Esophagus squamous epithelium (tissue), 5 donors: ENCODE measurements around the gene CWC22. TPM values are rescaled to one million over a fixed set of nuclear protein-coding genes. Genes with fewer than 3 reads are reported as not detected.
"Not testable (repeated sequence)": the region's sequence is repeated elsewhere in the genome, so short reads cannot be mapped to it uniquely, and the experiment has no call there.

Experiments
- DNase-seq: peaks from one replicate; lab custom pipeline; 2025; lab: John Stamatoyannopoulos, UW
- H3K27ac ChIP-seq, 4 donors: fragments of 200-600 bp; sonication (generic); one replicate each; pipeline ENCODE4 v1.5.1; 2016 to 2019; ENCODE audit warnings: mild to moderate bottlenecking in 1 of 4
- H3K27me3 ChIP-seq, 4 donors: fragments of 200-600 bp; sonication (generic); 1 replicate in 3 of 4; 2 replicates in 1 of 4; pipeline versions ENCODE4 v1.5.1 to v1.6.0; 2017 to 2021; ENCODE audit warnings: antibody characterized with exemption in 1 of 4
- H3K36me3 ChIP-seq, 3 donors: fragments of 200-600 bp; sonication (generic); one replicate each; pipeline ENCODE4 v1.5.1; 2016 to 2019
- H3K4me1 ChIP-seq, 3 donors: fragments of 200-600 bp; sonication (generic); one replicate each; pipeline ENCODE4 v1.5.1; 2017 to 2019
- H3K4me3 ChIP-seq, 4 donors: fragments of 200-600 bp; sonication (generic); 1 replicate in 3 of 4; 2 replicates in 1 of 4; pipeline ENCODE4 v1.5.1; 2016 to 2019; ENCODE audit warnings: mild to moderate bottlenecking in 2 of 4, moderate library complexity in 1 of 4
- H3K9me3 ChIP-seq, 3 donors: fragments of 200-600 bp; sonication (generic); one replicate each; pipeline ENCODE4 v1.5.1; 2016 to 2019
- CTCF ChIP-seq, 6 experiments: fragments of 450-650 bp in 4 of 6; fragments of 200-600 bp in 2 of 6; sonication (generic) in 2 of 6; IDR thresholded peaks; one replicate each; pipeline ENCODE4 v1.5.1; 2016 to 2019; ENCODE audit warnings: antibody characterized with exemption in 6 of 6, mild to moderate bottlenecking in 4 of 6, moderate library complexity in 4 of 6
- POLR2A ChIP-seq, 4 donors: fragments of 450-650 bp; IDR thresholded peaks; one replicate each; pipeline ENCODE4 v1.6.1; 2017; ENCODE audit warnings: antibody characterized with exemption in 4 of 4, mild to moderate bottlenecking in 4 of 4, moderate library complexity in 3 of 4
- WGBS, 2 donors: methylation state at CpG; one replicate each; pipeline ENCODE4 v1.1.5; 2018; 5-methylcytosine and 5-hydroxymethylcytosine counted together
- intact Hi-C: fragments of 100-400 bp; cut with DNase I; formaldehyde crosslinking; loops from one replicate; pipeline ENCODE4 v1.15.0; 2022
- total RNA-seq, 4 donors: library from RNA; depleted of rRNA; stranded (reverse); fragments of >200 nt; gene quantifications; one replicate each; pipeline ENCODE4 v1.1.0, GENCODE V29; 2016
- donor health status: DM: yes; HTN: yes; CAD: no.

The CWC22 gene
- total RNA-seq, 4 donors from 2014 or later = 11.2 to 24.4 (median 17.7) TPM

- Histone ChIP-seq H3K27ac (no peak overlapping the region), H3K36me3 (peaks cover 0 to 100% (median 3%) of the 10 kb centered on the region in 3 donors), H3K27me3 (no peaks in the 10 kb centered on the region), H3K9me3 (no peaks in the 10 kb centered on the region), H3K4me1 (no peaks in the 10 kb centered on the region), H3K4me3 (no peak overlapping the region)
- TF ChIP-seq POLR2A (IDR thresholded peaks at IDR 0.05) = no peak
- TF ChIP-seq CTCF (IDR thresholded peaks at IDR 0.05) = no peak
- intact Hi-C loops = no loop called here
- DNase-seq = no peak
- 84 to 95% methylated on average over 1 of the region's 1 CpG for WGBS, 2 donors
Measured at GRCh38 chr2:179981085-179981484, 26.0 kb downstream of the CWC22 start.

- no peaks in the 10 kb centered on the region for H3K27me3 ChIP-seq
- no peaks in the 10 kb centered on the region for H3K9me3 ChIP-seq
- intact Hi-C loops = no loop called here
- DNase-seq = no peak
- TF ChIP-seq POLR2A (IDR thresholded peaks at IDR 0.05) = no peak
- no peak for TF ChIP-seq CTCF (IDR thresholded peaks at IDR 0.05)
- peaks cover 0 to 88% (median 0%) of the 10 kb centered on the region in 3 donors for H3K36me3 ChIP-seq
- no peak overlapping the region for H3K4me3 ChIP-seq
- H3K27ac ChIP-seq = no peak overlapping the region
- 48 to 87% methylated on average over 3 to 5 of the region's 5 CpGs for WGBS, 2 donors
- no peaks in the 10 kb centered on the region for H3K4me1 ChIP-seq
Measured at GRCh38 chr2:179974761-179975160, 32.3 kb downstream of the CWC22 start.

- 83 to 86% methylated on average over 3 of the region's 3 CpGs for WGBS, 2 donors
- DNase-seq = no peak
- Histone ChIP-seq H3K4me1 (no peaks in the 10 kb centered on the region), H3K4me3 (no peak overlapping the region), H3K9me3 (no peaks in the 10 kb centered on the region), H3K27me3 (no peaks in the 10 kb centered on the region), H3K36me3 (peaks cover 0 to 96% (median 3%) of the 10 kb centered on the region in 3 donors), H3K27ac (no peak overlapping the region)
- intact Hi-C loops = no loop called here
- no peak for TF ChIP-seq CTCF (IDR thresholded peaks at IDR 0.05)
- no peak for TF ChIP-seq POLR2A (IDR thresholded peaks at IDR 0.05)
Measured at GRCh38 chr2:179966778-179967394, 40.2 kb downstream of the CWC22 start.

- DNase-seq = no peak
- 90% methylated on average over 7 of the region's 7 CpGs for WGBS, 2 donors
- Histone ChIP-seq H3K36me3 (peaks cover 0 to 96% (median 3%) of the 10 kb centered on the region in 3 donors), H3K4me3 (no peak overlapping the region), H3K27ac (no peak overlapping the region), H3K4me1 (no peaks in the 10 kb centered on the region), H3K27me3 (no peaks in the 10 kb centered on the region), H3K9me3 (no peaks in the 10 kb centered on the region)
- TF ChIP-seq POLR2A (IDR thresholded peaks at IDR 0.05) (no peak), CTCF (IDR thresholded peaks at IDR 0.05) (no peak)
- intact Hi-C loops = no loop called here
Measured at GRCh38 chr2:179965291-179966258, 41.5 kb downstream of the CWC22 start.

- Histone ChIP-seq H3K27ac (no peak overlapping the region), H3K4me1 (no peaks in the 10 kb centered on the region), H3K36me3 (peaks cover 0 to 96% (median 3%) of the 10 kb centered on the region in 3 donors), H3K27me3 (no peaks in the 10 kb centered on the region), H3K9me3 (no peaks in the 10 kb centered on the region), H3K4me3 (no peak overlapping the region)
- no peak for DNase-seq
- intact Hi-C loops = no loop called here
- TF ChIP-seq CTCF (IDR thresholded peaks at IDR 0.05) (no peak), POLR2A (IDR thresholded peaks at IDR 0.05) (no peak)
- 84% methylated on average over 4 of the region's 4 CpGs for WGBS, 2 donors
Measured at GRCh38 chr2:179963626-179964025, 43.5 kb downstream of the CWC22 start.

GRCh38 chr2:179958251-179958650 is 48.8 kb downstream of the CWC22 start:
- H3K9me3 ChIP-seq, H3K4me3 ChIP-seq, H3K4me1 ChIP-seq, H3K27me3 ChIP-seq, H3K27ac ChIP-seq, DNase-seq, intact Hi-C loops: not testable (repeated sequence)
- WGBS, 2 donors = 96 to 97% methylated on average over 4 of the region's 4 CpGs
- peaks cover 0 to 88% (median 0%) of the 10 kb centered on the region in 3 donors for H3K36me3 ChIP-seq
